ENCODE data around the gene TLE5.
A peak's percentile ranks its signal among the peaks of the same experiment; 100 is the strongest.

TLE5 gene

DNA sequence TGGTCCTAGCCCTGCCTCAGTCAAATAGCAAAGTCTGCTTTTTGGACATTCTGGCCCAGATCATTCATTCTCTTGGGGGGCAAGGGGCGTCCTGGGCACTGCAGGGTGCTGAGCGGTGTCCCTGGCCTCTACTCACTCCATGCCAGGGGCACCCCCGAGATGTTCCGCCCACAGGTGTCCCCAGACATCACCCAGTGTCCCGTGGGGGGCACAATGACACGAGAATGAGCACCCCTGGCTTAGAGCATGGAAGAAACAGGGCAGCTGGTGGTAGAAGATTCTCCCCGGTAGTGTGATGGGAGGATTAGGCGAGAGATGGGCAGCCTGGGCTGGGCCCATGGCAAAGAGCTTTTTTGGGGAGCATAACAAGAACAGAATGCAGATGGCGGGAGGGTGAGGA is 5.3 kb upstream of the TLE5 start:
- in situ Hi-C loops (cut with HindIII; ENCODE audit: low pct_ligation_motif_present, low sequenced_read_pairs) = no loop called here
- H3K4me3 ChIP-seq (ENCODE audit: low read depth, low read length) = no peak overlapping the region

DNA sequence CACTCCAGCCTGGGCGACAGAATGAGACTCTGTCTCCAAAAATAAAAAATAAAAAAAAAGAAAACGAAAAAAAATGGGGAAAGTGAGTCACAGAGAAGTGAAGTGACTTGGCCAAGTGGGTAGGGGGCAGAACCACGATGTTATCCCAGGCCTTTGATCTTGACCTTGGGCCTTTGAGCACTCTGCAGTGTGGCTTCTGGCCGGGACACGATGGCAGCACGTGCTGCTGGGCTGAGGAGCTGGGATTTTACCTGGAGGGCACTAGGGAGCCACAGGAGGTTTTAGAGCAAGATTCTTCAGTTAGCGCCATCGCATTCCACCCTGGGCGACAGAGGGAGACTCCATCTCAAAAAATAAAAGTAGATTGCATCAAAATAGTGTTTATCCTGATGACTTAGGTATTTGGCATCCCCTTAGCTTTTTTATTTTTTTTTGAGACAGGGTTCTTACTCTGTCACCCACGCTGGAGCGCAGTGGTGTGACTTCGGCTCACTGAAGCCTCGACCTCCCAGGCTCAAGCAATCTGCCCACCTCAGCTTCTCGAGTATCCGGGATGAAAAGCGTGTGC is 4.3 kb upstream of the TLE5 start:
- Histone ChIP-seq H3K27ac (no peak overlapping the region), H3K36me3 (replicated peaks) (no peaks in the 10 kb centered on the region), H3K4me3 (ENCODE audit: low read depth, low read length) (no peak overlapping the region), H3K27me3 (replicated peaks) (no peaks in the 10 kb centered on the region)
- TF ChIP-seq, protein P1, sequence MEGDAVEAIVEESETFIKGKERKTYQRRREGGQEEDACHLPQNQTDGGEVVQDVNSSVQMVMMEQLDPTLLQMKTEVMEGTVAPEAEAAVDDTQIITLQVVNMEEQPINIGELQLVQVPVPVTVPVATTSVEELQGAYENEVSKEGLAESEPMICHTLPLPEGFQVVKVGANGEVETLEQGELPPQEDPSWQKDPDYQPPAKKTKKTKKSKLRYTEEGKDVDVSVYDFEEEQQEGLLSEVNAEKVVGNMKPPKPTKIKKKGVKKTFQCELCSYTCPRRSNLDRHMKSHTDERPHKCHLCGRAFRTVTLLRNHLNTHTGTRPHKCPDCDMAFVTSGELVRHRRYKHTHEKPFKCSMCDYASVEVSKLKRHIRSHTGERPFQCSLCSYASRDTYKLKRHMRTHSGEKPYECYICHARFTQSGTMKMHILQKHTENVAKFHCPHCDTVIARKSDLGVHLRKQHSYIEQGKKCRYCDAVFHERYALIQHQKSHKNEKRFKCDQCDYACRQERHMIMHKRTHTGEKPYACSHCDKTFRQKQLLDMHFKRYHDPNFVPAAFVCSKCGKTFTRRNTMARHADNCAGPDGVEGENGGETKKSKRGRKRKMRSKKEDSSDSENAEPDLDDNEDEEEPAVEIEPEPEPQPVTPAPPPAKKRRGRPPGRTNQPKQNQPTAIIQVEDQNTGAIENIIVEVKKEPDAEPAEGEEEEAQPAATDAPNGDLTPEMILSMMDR (IDR thresholded peaks at IDR 0.05; ENCODE audit: low read depth, low read length, missing control alignments) = no peak
- DNase-seq = no peak
- in situ Hi-C loops (cut with HindIII; ENCODE audit: low pct_ligation_motif_present, low sequenced_read_pairs) = no loop called here

More for the DNA sequence above, 5.3 kb upstream of the TLE5 start:
- TF ChIP-seq, protein P1 (IDR thresholded peaks at IDR 0.05; ENCODE audit: low read depth, low read length, missing control alignments) = no peak
- DNase-seq = no peak
- Histone ChIP-seq H3K27ac (no peak overlapping the region), H3K27me3 (replicated peaks) (no peaks in the 10 kb centered on the region), H3K36me3 (replicated peaks) (no peaks in the 10 kb centered on the region)

DNA sequence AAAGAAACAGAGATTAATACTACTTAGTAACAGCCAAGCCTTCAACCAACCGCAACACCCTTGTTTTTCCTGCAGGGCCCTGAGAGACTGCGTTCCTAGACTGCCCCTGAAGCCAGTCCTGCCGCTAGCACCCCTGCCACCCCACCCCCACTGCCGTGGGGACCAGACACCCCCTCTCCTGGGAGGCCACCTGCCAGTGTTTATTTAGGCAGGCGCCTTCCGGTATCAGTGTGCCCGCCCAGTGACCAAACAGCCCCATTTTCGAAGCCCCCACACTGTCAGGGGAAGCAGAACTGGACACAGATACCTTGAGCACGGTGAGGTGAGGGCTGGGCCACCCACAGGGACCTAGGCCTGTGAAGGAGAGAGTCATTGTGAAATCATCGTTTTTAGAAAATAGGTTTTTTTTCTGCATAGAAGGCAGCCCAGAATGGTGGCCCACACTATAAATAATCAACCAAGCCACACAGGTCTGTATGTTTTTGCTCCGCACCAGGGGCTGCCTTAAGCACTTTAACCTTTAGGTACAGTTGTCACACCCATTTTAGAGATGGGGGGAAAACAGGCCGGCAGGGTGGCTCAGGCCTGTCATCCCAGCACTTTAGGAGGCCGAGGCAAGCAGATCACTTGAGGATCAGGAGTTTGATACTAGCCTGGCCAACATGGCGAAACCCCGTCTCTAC is 3.5 kb upstream of the TLE5 start:
- no peaks in the 10 kb centered on the region for H3K27me3 ChIP-seq (replicated peaks)
- no peak overlapping the region for H3K4me3 ChIP-seq (ENCODE audit: low read depth, low read length)
- TF ChIP-seq, protein P1 (IDR thresholded peaks at IDR 0.05; ENCODE audit: low read depth, low read length, missing control alignments) = no peak
- H3K27ac ChIP-seq = no peak overlapping the region
- H3K36me3 ChIP-seq (replicated peaks) = no peaks in the 10 kb centered on the region
- DNase-seq = no peak
- in situ Hi-C loops (cut with HindIII; ENCODE audit: low pct_ligation_motif_present, low sequenced_read_pairs) = no loop called here

DNA sequence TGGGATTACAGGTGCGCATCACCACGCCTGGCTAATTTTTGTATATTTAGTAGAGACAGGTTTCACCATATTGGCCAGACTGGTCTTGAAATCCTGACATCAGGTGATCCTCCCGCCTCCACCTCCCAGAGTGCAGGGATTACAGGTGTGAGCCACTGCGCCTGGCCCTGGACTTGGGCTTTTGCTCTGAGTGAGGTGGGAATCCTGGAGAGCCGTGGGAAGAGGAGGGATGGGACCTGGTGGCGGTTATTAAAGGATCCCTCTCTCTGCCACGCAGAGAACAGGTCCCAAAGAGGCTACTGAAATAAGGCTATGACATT is 1.7 kb upstream of the TLE5 start:
- Histone ChIP-seq H3K27me3 (replicated peaks) (no peaks in the 10 kb centered on the region), H3K4me3 (ENCODE audit: low read depth, low read length) (no peak overlapping the region), H3K27ac (no peak overlapping the region), H3K36me3 (replicated peaks) (peaks cover 13% of the 10 kb centered on the region)
- no peak for DNase-seq
- TF ChIP-seq, protein P1 (IDR thresholded peaks at IDR 0.05; ENCODE audit: low read depth, low read length, missing control alignments) = no peak
- in situ Hi-C loops (cut with HindIII; ENCODE audit: low pct_ligation_motif_present, low sequenced_read_pairs) = no loop called here

DNA sequence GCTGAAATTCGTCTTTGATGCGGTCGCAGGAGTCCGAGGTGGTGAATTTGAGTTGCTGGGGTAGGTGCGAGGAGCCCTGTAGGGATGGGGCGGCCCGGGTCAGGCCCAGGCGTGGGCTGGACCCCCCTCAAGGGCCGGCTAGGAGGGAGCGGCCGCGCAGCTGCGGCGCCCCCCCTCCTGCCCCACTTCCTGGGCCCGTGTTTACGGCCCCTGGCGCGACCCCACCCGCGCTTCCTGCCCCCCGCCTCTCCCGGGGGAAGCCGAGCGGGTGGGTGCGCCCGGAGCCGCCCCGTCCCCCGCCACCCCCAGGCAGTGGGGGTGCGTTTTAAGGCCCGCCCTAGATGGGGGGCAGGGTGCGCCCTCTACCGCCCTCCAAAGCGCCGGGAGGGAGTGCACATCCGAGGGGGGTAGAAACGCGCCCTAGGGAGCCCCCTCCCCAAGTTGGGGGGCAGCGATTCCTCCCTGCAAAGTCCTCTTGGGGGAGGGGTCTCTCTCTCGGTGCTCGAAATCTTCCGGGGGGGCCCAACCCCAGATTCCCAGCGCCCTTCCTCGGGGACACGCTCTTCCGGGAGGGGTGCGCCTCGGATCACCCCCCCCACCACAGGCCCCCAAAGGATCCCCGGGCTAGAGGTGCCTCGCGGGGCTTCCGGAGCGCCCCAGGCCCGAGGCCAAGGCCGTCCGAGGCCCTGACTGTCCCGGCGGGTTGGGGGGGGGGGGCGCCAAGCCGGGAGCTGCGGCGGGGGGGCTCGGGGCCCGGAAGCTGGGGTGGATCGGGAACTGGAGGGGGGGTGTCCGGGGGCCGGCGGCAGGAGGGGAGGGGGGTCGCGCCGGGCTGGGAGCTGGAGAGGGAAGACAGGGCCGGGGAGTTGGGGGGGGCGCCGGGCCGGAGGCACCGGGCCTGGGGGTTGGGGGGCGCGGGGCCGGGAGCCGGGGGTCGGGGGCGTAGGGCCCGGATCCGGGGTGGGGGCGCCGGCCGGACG is 823 bp downstream of the TLE5 start:
- in situ Hi-C loops (cut with HindIII; ENCODE audit: low pct_ligation_motif_present, low sequenced_read_pairs) = no loop called here
- H3K27me3 ChIP-seq (replicated peaks) = no peaks in the 10 kb centered on the region
- peak overlapping the region; percentile 77 for H3K4me3 ChIP-seq (ENCODE audit: low read depth, low read length)
- DNase-seq = no peak
- peaks cover 33% of the 10 kb centered on the region for H3K36me3 ChIP-seq (replicated peaks)
- H3K27ac ChIP-seq = peak overlapping the region; percentile 3
- TF ChIP-seq, protein P1 (IDR thresholded peaks at IDR 0.05; ENCODE audit: low read depth, low read length, missing control alignments) = peak; percentile 36

Measured in brain microvascular endothelial cell (primary cell).